ENCODE measurements around the gene ME2. TPM values are rescaled to one million over a fixed set of nuclear protein-coding genes. Genes with fewer than 3 reads are reported as not detected.

ME2 gene
- total RNA-seq, 4 donors from 2014 or later, result 46.1 to 62.8 (median 55.0) TPM

- TF ChIP-seq EP300 (IDR thresholded peaks at IDR 0.05) (no peak), POLR2AphosphoS5 (IDR thresholded peaks at IDR 0.05) (no peak), CTCF (IDR thresholded peaks at IDR 0.05) (no peak), POLR2A (IDR thresholded peaks at IDR 0.05; ENCODE audit: low read depth) (no peak)
- Histone ChIP-seq H3K9me3 (no peaks in the 10 kb centered on the region), H3K36me3 (peaks cover 0 to 6% (median 0%) of the 10 kb centered on the region in 4 donors), H3K27me3 (no peaks in the 10 kb centered on the region), H3K4me3 (no peak overlapping the region), H3K4me1 (no peaks in the 10 kb centered on the region), H3K27ac (replicated peaks in 1 of 4) (no peak overlapping the region)
- intact Hi-C loops (cut with DNase I), result no loop called here
- no peak for DNase-seq (ENCODE audit: extremely low spot score)
- 75% methylated on average over 3 of the region's 3 CpGs for WGBS
These were observed 74.9 kb downstream of the ME2 start for GRCh38 chr18:50953822-50954221.

- no peaks in the 10 kb centered on the region for H3K9me3 ChIP-seq
- TF ChIP-seq EP300 (IDR thresholded peaks at IDR 0.05), result no peak
- TF ChIP-seq POLR2A (IDR thresholded peaks at IDR 0.05; ENCODE audit: low read depth), result no peak
- no peak for TF ChIP-seq POLR2AphosphoS5 (IDR thresholded peaks at IDR 0.05)
- TF ChIP-seq CTCF (IDR thresholded peaks at IDR 0.05), result no peak
- no peaks in the 10 kb centered on the region for H3K4me1 ChIP-seq
- no peak overlapping the region for H3K4me3 ChIP-seq
- 95% methylated on average over 4 of the region's 4 CpGs for WGBS
- intact Hi-C loops (cut with DNase I), result no loop called here
- H3K27me3 ChIP-seq, result no peaks in the 10 kb centered on the region
- DNase-seq (ENCODE audit: extremely low spot score), result no peak
- H3K27ac ChIP-seq (replicated peaks in 1 of 4), result no peak overlapping the region
- H3K36me3 ChIP-seq, result no peaks in the 10 kb centered on the region
These were observed 76.3 kb downstream of the ME2 start for GRCh38 chr18:50955253-50955652.

GRCh38 chr18:50956116-50956515 lies 77.2 kb downstream of the ME2 start:
- 100% methylated on average over 3 of the region's 3 CpGs for WGBS
- intact Hi-C loops (cut with DNase I), result no loop called here
- Histone ChIP-seq H3K27me3 (no peaks in the 10 kb centered on the region), H3K4me1 (no peaks in the 10 kb centered on the region), H3K4me3 (no peak overlapping the region), H3K36me3 (no peaks in the 10 kb centered on the region), H3K27ac (replicated peaks in 1 of 4) (no peak overlapping the region), H3K9me3 (peaks cover 0 to 6% (median 2%) of the 10 kb centered on the region in 4 donors)
- no peak for DNase-seq (ENCODE audit: extremely low spot score)
- no peak for TF ChIP-seq EP300 (IDR thresholded peaks at IDR 0.05)
- no peak for TF ChIP-seq POLR2AphosphoS5 (IDR thresholded peaks at IDR 0.05)
- no peak for TF ChIP-seq CTCF (IDR thresholded peaks at IDR 0.05)
- TF ChIP-seq POLR2A (IDR thresholded peaks at IDR 0.05; ENCODE audit: low read depth), result no peak

- H3K4me3 ChIP-seq, result no peak overlapping the region
- H3K4me1 ChIP-seq, result no peaks in the 10 kb centered on the region
- intact Hi-C loops (cut with DNase I), result loop anchor here (10.0 kb wide), 1 partner anchor 233 kb away; the partner anchor contains the start of gene MEX3C
- H3K36me3 ChIP-seq, result no peaks in the 10 kb centered on the region
- no peak overlapping the region for H3K27ac ChIP-seq (replicated peaks in 1 of 4)
- no peaks in the 10 kb centered on the region for H3K27me3 ChIP-seq
- 71% methylated on average over 1 of the region's 1 CpG for WGBS
- peaks cover 0 to 28% (median 16%) of the 10 kb centered on the region in 4 donors for H3K9me3 ChIP-seq
- DNase-seq (ENCODE audit: extremely low spot score), result no peak
- TF ChIP-seq POLR2AphosphoS5 (IDR thresholded peaks at IDR 0.05), result no peak
- TF ChIP-seq POLR2A (IDR thresholded peaks at IDR 0.05; ENCODE audit: low read depth), result no peak
- no peak for TF ChIP-seq EP300 (IDR thresholded peaks at IDR 0.05)
- no peak for TF ChIP-seq CTCF (IDR thresholded peaks at IDR 0.05)
These were observed 83.1 kb downstream of the ME2 start for GRCh38 chr18:50961974-50962373.
